SU-DHL-6 (cell line): ENCODE data around the gene FEN1.

Experiments
- H2AFZ ChIP-seq: fragments of 200-600 bp; sonication (generic); 2 replicates; pipeline ENCODE4 v1.6.1; 2014; ENCODE audit warnings: low read depth, mild to moderate bottlenecking, moderate library complexity, mixed read lengths, antibody characterized with exemption, low read length; ENCODE audit not compliant: severe bottlenecking
- H3F3A ChIP-seq: fragments of 200-600 bp; shearing (Covaris generic); 2 replicates; pipeline ENCODE4 v1.6.0; 2016; ENCODE audit warnings: antibody characterized with exemption, mild to moderate bottlenecking; ENCODE audit not compliant: insufficient read depth
- H3K27ac ChIP-seq: fragments of 200-600 bp; sonication (generic); 2 replicates; pipeline ENCODE4 v1.5.1; 2016; ENCODE audit warnings: low read depth, mild to moderate bottlenecking, low read length, moderate library complexity, mixed read lengths
- H3K27me3 ChIP-seq: fragments of 200-600 bp; sonication (generic), shearing (Covaris generic); 2 replicates; pipeline ENCODE4 v1.6.0; 2014; ENCODE audit warnings: mild to moderate bottlenecking, low read length
- H3K36me3 ChIP-seq: fragments of 200-600 bp; sonication (generic); 2 replicates; pipeline ENCODE4 v1.6.1; 2014; ENCODE audit warnings: mild to moderate bottlenecking, low read length, mixed read lengths
- H3K4me2 ChIP-seq: fragments of 300-600, 200-600 bp; shearing (Covaris generic), sonication (generic); 2 replicates; pipeline ENCODE4 v1.6.0; 2014; ENCODE audit warnings: low read length, low read depth, mild to moderate bottlenecking; ENCODE audit not compliant: poor library complexity, severe bottlenecking
- H3K4me3 ChIP-seq: fragments of 200-600 bp; sonication (generic); 2 replicates; pipeline ENCODE4 v1.5.1; 2014; ENCODE audit warnings: antibody characterized with exemption, low read length, mild to moderate bottlenecking, mixed read lengths; ENCODE audit not compliant: insufficient read depth, poor library complexity, severe bottlenecking
- H3K79me2 ChIP-seq: fragments of 200-600 bp; sonication (generic); 2 replicates; pipeline ENCODE4 v1.6.1; 2014; ENCODE audit warnings: mild to moderate bottlenecking, low read length, moderate library complexity; ENCODE audit not compliant: insufficient read depth
- H3K9ac ChIP-seq: fragments of 200-600 bp; sonication (generic); 2 replicates; pipeline ENCODE4 v1.7.0; 2014; ENCODE audit warnings: mild to moderate bottlenecking, low read length
- H3K9me2 ChIP-seq: fragments of 200-600 bp; sonication (generic); replicated peaks from 2 replicates; pipeline ENCODE4 v1.6.1; 2014; ENCODE audit warnings: low read length; ENCODE audit not compliant: insufficient read depth
- H3K9me3 ChIP-seq: fragments of 200-600 bp; sonication (generic); 2 replicates; pipeline ENCODE4 v1.6.1; 2014; ENCODE audit warnings: low read length, mixed read lengths; ENCODE audit not compliant: insufficient read depth
- H4K20me1 ChIP-seq: fragments of 200-600 bp; sonication (generic); 2 replicates; pipeline ENCODE4 v1.6.1; 2014; ENCODE audit warnings: low read depth, mild to moderate bottlenecking, antibody characterized with exemption, low read length, moderate library complexity, mixed read lengths
- CTCF ChIP-seq: fragments of 200-600 bp; sonication (generic); IDR thresholded peaks from one replicate; pipeline ENCODE4 v1.5.1; 2017; ENCODE audit warnings: antibody characterized with exemption, mild to moderate bottlenecking, low read length, moderate library complexity; ENCODE audit not compliant: insufficient read depth, poor library complexity, severe bottlenecking
- EZH2phosphoT487 ChIP-seq: fragments of 200-600 bp; sonication (generic), shearing (Covaris generic); conservative IDR thresholded peaks from 2 replicates; pipeline ENCODE4 v1.6.1; 2018; ENCODE audit warnings: mild to moderate bottlenecking, antibody characterized with exemption, low read length, moderate library complexity, mixed read lengths

FEN1 gene

DNA sequence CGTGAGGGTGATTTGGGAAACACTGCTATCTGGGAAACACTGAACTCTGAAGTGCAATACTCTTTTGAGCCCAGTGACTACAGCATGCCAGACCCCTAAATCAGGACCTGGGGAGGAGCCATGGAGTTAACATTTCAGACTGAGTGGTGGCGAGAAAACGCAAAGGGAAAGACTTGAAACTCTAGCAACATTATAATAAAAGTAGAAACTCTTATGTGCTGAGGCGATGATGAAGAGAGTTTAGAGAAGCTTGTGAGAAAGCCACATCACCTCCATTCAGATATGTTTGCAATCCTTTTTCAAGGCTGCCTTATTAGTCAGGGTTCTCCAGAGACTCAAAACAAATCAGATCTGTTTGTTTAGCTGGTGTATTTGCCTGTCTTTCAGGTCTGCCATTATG, 1.9 kb downstream of the FEN1 start:
- Histone ChIP-seq H2AFZ (no peak overlapping the region), H3F3A (peaks cover 11% of the 10 kb centered on the region), H3K27ac (no peak overlapping the region), H3K9me2 (no peaks in the 10 kb centered on the region), H3K4me3 (peak overlapping the region; percentile 92), H3K9ac (peak overlapping the region; percentile 93), H3K4me2 (peak overlapping the region; percentile 94), H3K36me3 (peaks cover 19% of the 10 kb centered on the region), H4K20me1 (peaks cover 8% of the 10 kb centered on the region; the same call in 1 of the 2 replicates), H3K27me3 (no peaks in the 10 kb centered on the region), H3K9me3 (no peaks in the 10 kb centered on the region), H3K79me2 (peaks cover 90% of the 10 kb centered on the region)
- TF ChIP-seq CTCF (no peak), EZH2phosphoT487 (no peak)

GRCh38 chr11:61795459-61795858, 2.7 kb downstream of the FEN1 start:
- Histone ChIP-seq H4K20me1 (peaks cover 9% of the 10 kb centered on the region; the same call in 1 of the 2 replicates), H2AFZ (no peak overlapping the region), H3K9me2 (no peaks in the 10 kb centered on the region), H3K4me2 (peak overlapping the region; percentile 94), H3K36me3 (peaks cover 20% of the 10 kb centered on the region), H3F3A (peaks cover 20% of the 10 kb centered on the region), H3K9ac (0 out of 2 replicates have a peak overlapping the region, but pooled peaks have one; percentile 93), H3K9me3 (no peaks in the 10 kb centered on the region), H3K79me2 (peaks cover 92% of the 10 kb centered on the region), H3K27ac (no peak overlapping the region), H3K27me3 (no peaks in the 10 kb centered on the region), H3K4me3 (no peak overlapping the region)
- TF ChIP-seq CTCF = no peak
- no peak for TF ChIP-seq EZH2phosphoT487

- H3K79me2 ChIP-seq = peaks cover 87% of the 10 kb centered on the region
- TF ChIP-seq EZH2phosphoT487 = no peak
- TF ChIP-seq CTCF = no peak
- peaks cover 12% of the 10 kb centered on the region; the same call in 1 of the 2 replicates for H4K20me1 ChIP-seq
- no peak overlapping the region for H3K27ac ChIP-seq
- H2AFZ ChIP-seq = no peak overlapping the region
- no peaks in the 10 kb centered on the region for H3K9me3 ChIP-seq
- peaks cover 20% of the 10 kb centered on the region for H3K36me3 ChIP-seq
- H3K27me3 ChIP-seq = no peaks in the 10 kb centered on the region
- no peaks in the 10 kb centered on the region for H3K9me2 ChIP-seq
- no peak overlapping the region for H3K9ac ChIP-seq
- no peak overlapping the region for H3K4me3 ChIP-seq
- no peak overlapping the region for H3K4me2 ChIP-seq
- H3F3A ChIP-seq = peaks cover 25% of the 10 kb centered on the region
These were observed 3.3 kb downstream of the FEN1 start for GRCh38 chr11:61795876-61796526.
